ENCODE data around the gene AACS. TPM values are rescaled to one million over a fixed set of nuclear protein-coding genes. Genes with fewer than 3 reads are reported as not detected.
"Not testable (repeated sequence)": the region's sequence is repeated elsewhere in the genome, so short reads cannot be mapped to it uniquely, and the experiment has no call there.

AACS gene
- total RNA-seq, 2 experiments from 2014 or later: 16.0 to 17.0 TPM

GRCh38 chr12:125137766-125138344 lies 72.6 kb downstream of the AACS start:
- Mint-ChIP-seq H3K4me3 (no peak overlapping the region), H3K27me3 (no peaks in the 10 kb centered on the region), H3K4me1 (no peaks in the 10 kb centered on the region), H3K27ac (no peak overlapping the region), H3K9me3 (no peaks in the 10 kb centered on the region), H3K36me3 (no peaks in the 10 kb centered on the region)
- DNase-seq: no peak

- Mint-ChIP-seq H3K4me1 (no peaks in the 10 kb centered on the region), H3K36me3 (no peaks in the 10 kb centered on the region), H3K27me3 (no peaks in the 10 kb centered on the region), H3K27ac (no peak overlapping the region), H3K9me3 (no peaks in the 10 kb centered on the region), H3K4me3 (no peak overlapping the region)
- DNase-seq: no peak
Observed at GRCh38 chr12:125140279-125141209, 75.3 kb downstream of the AACS start.

GRCh38 chr12:125141210-125141573 lies 76.0 kb downstream of the AACS start:
- not testable (repeated sequence) for H3K27me3 Mint-ChIP-seq, H3K36me3 Mint-ChIP-seq, H3K27ac Mint-ChIP-seq, H3K4me1 Mint-ChIP-seq, H3K9me3 Mint-ChIP-seq, H3K4me3 Mint-ChIP-seq, DNase-seq

- Mint-ChIP-seq H3K4me3 (no peak overlapping the region), H3K27ac (no peak overlapping the region), H3K4me1 (no peaks in the 10 kb centered on the region), H3K9me3 (no peaks in the 10 kb centered on the region), H3K36me3 (no peaks in the 10 kb centered on the region), H3K27me3 (no peaks in the 10 kb centered on the region)
- no peak for DNase-seq
Observed at GRCh38 chr12:125142601-125143000, 77.4 kb downstream of the AACS start.

GRCh38 chr12:125143491-125143890 lies 78.3 kb downstream of the AACS start:
- H3K4me1 Mint-ChIP-seq: no peaks in the 10 kb centered on the region
- no peak overlapping the region for H3K27ac Mint-ChIP-seq
- DNase-seq: no peak
- no peak overlapping the region for H3K4me3 Mint-ChIP-seq
- H3K9me3 Mint-ChIP-seq: no peaks in the 10 kb centered on the region
- H3K36me3 Mint-ChIP-seq: no peaks in the 10 kb centered on the region
- H3K27me3 Mint-ChIP-seq: no peaks in the 10 kb centered on the region

- Mint-ChIP-seq H3K9me3 (no peaks in the 10 kb centered on the region), H3K27ac (no peak overlapping the region), H3K4me3 (no peak overlapping the region), H3K27me3 (no peaks in the 10 kb centered on the region), H3K36me3 (no peaks in the 10 kb centered on the region), H3K4me1 (no peaks in the 10 kb centered on the region)
- no peak for DNase-seq
Observed at GRCh38 chr12:125145196-125145595, 80.0 kb downstream of the AACS start.

GRCh38 chr12:125148316-125148715 lies 83.1 kb downstream of the AACS start:
- Mint-ChIP-seq H3K27ac (no peak overlapping the region), H3K4me3 (no peak overlapping the region), H3K9me3 (no peaks in the 10 kb centered on the region), H3K27me3 (no peaks in the 10 kb centered on the region), H3K36me3 (no peaks in the 10 kb centered on the region), H3K4me1 (no peaks in the 10 kb centered on the region)
- no peak for DNase-seq

GRCh38 chr12:125149160-125150108 lies 84.2 kb downstream of the AACS start:
- H3K4me1 Mint-ChIP-seq: no peaks in the 10 kb centered on the region
- no peaks in the 10 kb centered on the region for H3K9me3 Mint-ChIP-seq
- H3K36me3 Mint-ChIP-seq: no peaks in the 10 kb centered on the region
- H3K27ac Mint-ChIP-seq: no peak overlapping the region
- DNase-seq: no peak
- no peaks in the 10 kb centered on the region for H3K27me3 Mint-ChIP-seq
- H3K4me3 Mint-ChIP-seq: no peak overlapping the region

GRCh38 chr12:125151284-125151683 lies 86.0 kb downstream of the AACS start:
- Mint-ChIP-seq H3K4me3 (no peak overlapping the region), H3K27me3 (no peaks in the 10 kb centered on the region), H3K36me3 (no peaks in the 10 kb centered on the region), H3K27ac (no peak overlapping the region), H3K9me3 (no peaks in the 10 kb centered on the region), H3K4me1 (no peaks in the 10 kb centered on the region)
- no peak for DNase-seq

- Mint-ChIP-seq H3K4me3 (no peak overlapping the region), H3K27me3 (no peaks in the 10 kb centered on the region), H3K4me1 (no peaks in the 10 kb centered on the region), H3K27ac (no peak overlapping the region), H3K36me3 (no peaks in the 10 kb centered on the region), H3K9me3 (no peaks in the 10 kb centered on the region)
- no peak for DNase-seq
Observed at GRCh38 chr12:125152463-125152862, 87.2 kb downstream of the AACS start.

GRCh38 chr12:125155366-125155765 lies 90.1 kb downstream of the AACS start:
- no peak for DNase-seq
- Mint-ChIP-seq H3K27me3 (no peaks in the 10 kb centered on the region), H3K9me3 (no peaks in the 10 kb centered on the region), H3K27ac (no peak overlapping the region), H3K36me3 (no peaks in the 10 kb centered on the region), H3K4me1 (no peaks in the 10 kb centered on the region), H3K4me3 (no peak overlapping the region)

- DNase-seq: no peak
- Mint-ChIP-seq H3K4me1 (no peaks in the 10 kb centered on the region), H3K27me3 (no peaks in the 10 kb centered on the region), H3K27ac (no peak overlapping the region), H3K4me3 (no peak overlapping the region), H3K9me3 (no peaks in the 10 kb centered on the region), H3K36me3 (no peaks in the 10 kb centered on the region)
Observed at GRCh38 chr12:125157177-125157576, 91.9 kb downstream of the AACS start.

- H3K27ac Mint-ChIP-seq: no peak overlapping the region
- H3K27me3 Mint-ChIP-seq: no peaks in the 10 kb centered on the region
- H3K36me3 Mint-ChIP-seq: no peaks in the 10 kb centered on the region
- DNase-seq: no peak
- H3K9me3 Mint-ChIP-seq: no peaks in the 10 kb centered on the region
- no peak overlapping the region for H3K4me3 Mint-ChIP-seq
- H3K4me1 Mint-ChIP-seq: no peaks in the 10 kb centered on the region
Observed at GRCh38 chr12:125159702-125160101, 94.5 kb downstream of the AACS start.

- Mint-ChIP-seq H3K4me3 (no peak overlapping the region), H3K9me3 (no peaks in the 10 kb centered on the region), H3K36me3 (no peaks in the 10 kb centered on the region), H3K27me3 (no peaks in the 10 kb centered on the region), H3K27ac (no peak overlapping the region), H3K4me1 (no peaks in the 10 kb centered on the region)
- no peak for DNase-seq
Observed at GRCh38 chr12:125160281-125160955, 95.2 kb downstream of the AACS start.

GRCh38 chr12:125161712-125162022 lies 96.4 kb downstream of the AACS start:
- Mint-ChIP-seq H3K27me3 (no peaks in the 10 kb centered on the region), H3K9me3 (no peaks in the 10 kb centered on the region), H3K4me1 (no peaks in the 10 kb centered on the region), H3K36me3 (no peaks in the 10 kb centered on the region), H3K4me3 (no peak overlapping the region), H3K27ac (no peak overlapping the region)
- no peak for DNase-seq

Data from activated naive CD8-positive, alpha-beta T cell treated with anti-CD3 and anti-CD28 coated beads for 36 hours (primary cell).